ENCODE measurements around the gene ADAM8.

ADAM8 gene

GRCh38 chr10:133307776-133308420 is 31.2 kb upstream of the ADAM8 start:
- peaks cover 24% of the 10 kb centered on the region for H3K36me3 ChIP-seq (ENCODE audit: control insufficient read depth, insufficient read depth, low read length, severe bottlenecking)
- peaks cover 16% of the 10 kb centered on the region for H3K4me1 ChIP-seq (ENCODE audit: control insufficient read depth, insufficient read depth, low read length)
- H3K9me3 ChIP-seq (ENCODE audit: control insufficient read depth, low read length), result no peaks in the 10 kb centered on the region
- H3K27me3 ChIP-seq (replicated peaks; ENCODE audit: control insufficient read depth, insufficient read depth, low read length), result no peaks in the 10 kb centered on the region
- peak; percentile 75 for DNase-seq (ENCODE audit: low read depth)
- peak overlapping the region; percentile 97 for H3K4me3 ChIP-seq (ENCODE audit: low read length)
- H3K9ac ChIP-seq (ENCODE audit: low read length), result peak overlapping the region; percentile 94

GRCh38 chr10:133306941-133307379 is 30.3 kb upstream of the ADAM8 start:
- Histone ChIP-seq H3K9ac (ENCODE audit: low read length) (peak overlapping the region; percentile 94), H3K4me1 (ENCODE audit: control insufficient read depth, insufficient read depth, low read length) (peaks cover 16% of the 10 kb centered on the region), H3K36me3 (ENCODE audit: control insufficient read depth, insufficient read depth, low read length, severe bottlenecking) (peaks cover 24% of the 10 kb centered on the region), H3K27me3 (replicated peaks; ENCODE audit: control insufficient read depth, insufficient read depth, low read length) (no peaks in the 10 kb centered on the region), H3K9me3 (ENCODE audit: control insufficient read depth, low read length) (no peaks in the 10 kb centered on the region), H3K4me3 (ENCODE audit: low read length) (peak overlapping the region; percentile 97)
- no peak for DNase-seq (ENCODE audit: low read depth)

- no peaks in the 10 kb centered on the region for H3K27me3 ChIP-seq (replicated peaks; ENCODE audit: control insufficient read depth, insufficient read depth, low read length)
- H3K36me3 ChIP-seq (ENCODE audit: control insufficient read depth, insufficient read depth, low read length, severe bottlenecking), result peaks cover 18% of the 10 kb centered on the region
- H3K9ac ChIP-seq (ENCODE audit: low read length), result no peak overlapping the region
- H3K9me3 ChIP-seq (ENCODE audit: control insufficient read depth, low read length), result no peaks in the 10 kb centered on the region
- DNase-seq (ENCODE audit: low read depth), result no peak
- peaks cover 16% of the 10 kb centered on the region for H3K4me1 ChIP-seq (ENCODE audit: control insufficient read depth, insufficient read depth, low read length)
- H3K4me3 ChIP-seq (ENCODE audit: low read length), result no peak overlapping the region
These were observed 29.4 kb upstream of the ADAM8 start for GRCh38 chr10:133306097-133306476.

GRCh38 chr10:133303206-133303605 is 26.5 kb upstream of the ADAM8 start:
- Histone ChIP-seq H3K36me3 (ENCODE audit: control insufficient read depth, insufficient read depth, low read length, severe bottlenecking) (peaks cover 37% of the 10 kb centered on the region), H3K4me1 (ENCODE audit: control insufficient read depth, insufficient read depth, low read length) (peaks cover 16% of the 10 kb centered on the region), H3K9ac (ENCODE audit: low read length) (no peak overlapping the region), H3K9me3 (ENCODE audit: control insufficient read depth, low read length) (no peaks in the 10 kb centered on the region), H3K27me3 (replicated peaks; ENCODE audit: control insufficient read depth, insufficient read depth, low read length) (no peaks in the 10 kb centered on the region), H3K4me3 (ENCODE audit: low read length) (no peak overlapping the region)
- DNase-seq (ENCODE audit: low read depth), result no peak

GRCh38 chr10:133302230-133302629 is 25.6 kb upstream of the ADAM8 start:
- no peak for DNase-seq (ENCODE audit: low read depth)
- no peak overlapping the region for H3K9ac ChIP-seq (ENCODE audit: low read length)
- H3K9me3 ChIP-seq (ENCODE audit: control insufficient read depth, low read length), result no peaks in the 10 kb centered on the region
- peaks cover 47% of the 10 kb centered on the region for H3K36me3 ChIP-seq (ENCODE audit: control insufficient read depth, insufficient read depth, low read length, severe bottlenecking)
- no peak overlapping the region for H3K4me3 ChIP-seq (ENCODE audit: low read length)
- H3K4me1 ChIP-seq (ENCODE audit: control insufficient read depth, insufficient read depth, low read length), result peaks cover 8% of the 10 kb centered on the region
- no peaks in the 10 kb centered on the region for H3K27me3 ChIP-seq (replicated peaks; ENCODE audit: control insufficient read depth, insufficient read depth, low read length)

GRCh38 chr10:133299738-133300137 is 23.1 kb upstream of the ADAM8 start:
- DNase-seq (ENCODE audit: low read depth), result no peak
- H3K9me3 ChIP-seq (ENCODE audit: control insufficient read depth, low read length), result no peaks in the 10 kb centered on the region
- H3K27me3 ChIP-seq (replicated peaks; ENCODE audit: control insufficient read depth, insufficient read depth, low read length), result no peaks in the 10 kb centered on the region
- no peak overlapping the region for H3K9ac ChIP-seq (ENCODE audit: low read length)
- H3K36me3 ChIP-seq (ENCODE audit: control insufficient read depth, insufficient read depth, low read length, severe bottlenecking), result peaks cover 67% of the 10 kb centered on the region
- H3K4me3 ChIP-seq (ENCODE audit: low read length), result no peak overlapping the region
- peaks cover 3% of the 10 kb centered on the region for H3K4me1 ChIP-seq (ENCODE audit: control insufficient read depth, insufficient read depth, low read length)

- H3K4me3 ChIP-seq (ENCODE audit: low read length), result no peak overlapping the region
- H3K9me3 ChIP-seq (ENCODE audit: control insufficient read depth, low read length), result no peaks in the 10 kb centered on the region
- peaks cover 72% of the 10 kb centered on the region for H3K36me3 ChIP-seq (ENCODE audit: control insufficient read depth, insufficient read depth, low read length, severe bottlenecking)
- no peak overlapping the region for H3K9ac ChIP-seq (ENCODE audit: low read length)
- H3K27me3 ChIP-seq (replicated peaks; ENCODE audit: control insufficient read depth, insufficient read depth, low read length), result no peaks in the 10 kb centered on the region
- no peak for DNase-seq (ENCODE audit: low read depth)
- peaks cover 3% of the 10 kb centered on the region for H3K4me1 ChIP-seq (ENCODE audit: control insufficient read depth, insufficient read depth, low read length)
These were observed 22.6 kb upstream of the ADAM8 start for GRCh38 chr10:133299224-133299623.

GRCh38 chr10:133298466-133298865 is 21.8 kb upstream of the ADAM8 start:
- Histone ChIP-seq H3K4me3 (ENCODE audit: low read length) (no peak overlapping the region), H3K9me3 (ENCODE audit: control insufficient read depth, low read length) (no peaks in the 10 kb centered on the region), H3K9ac (ENCODE audit: low read length) (no peak overlapping the region), H3K36me3 (ENCODE audit: control insufficient read depth, insufficient read depth, low read length, severe bottlenecking) (peaks cover 74% of the 10 kb centered on the region), H3K27me3 (replicated peaks; ENCODE audit: control insufficient read depth, insufficient read depth, low read length) (no peaks in the 10 kb centered on the region), H3K4me1 (ENCODE audit: control insufficient read depth, insufficient read depth, low read length) (no peaks in the 10 kb centered on the region)
- DNase-seq (ENCODE audit: low read depth), result no peak

GRCh38 chr10:133297504-133297903 is 20.8 kb upstream of the ADAM8 start:
- Histone ChIP-seq H3K9ac (ENCODE audit: low read length) (no peak overlapping the region), H3K9me3 (ENCODE audit: control insufficient read depth, low read length) (no peaks in the 10 kb centered on the region), H3K4me1 (ENCODE audit: control insufficient read depth, insufficient read depth, low read length) (peaks cover 5% of the 10 kb centered on the region), H3K36me3 (ENCODE audit: control insufficient read depth, insufficient read depth, low read length, severe bottlenecking) (peaks cover 78% of the 10 kb centered on the region), H3K4me3 (ENCODE audit: low read length) (no peak overlapping the region), H3K27me3 (replicated peaks; ENCODE audit: control insufficient read depth, insufficient read depth, low read length) (no peaks in the 10 kb centered on the region)
- no peak for DNase-seq (ENCODE audit: low read depth)

- DNase-seq (ENCODE audit: low read depth), result no peak
- Histone ChIP-seq H3K9me3 (ENCODE audit: control insufficient read depth, low read length) (no peaks in the 10 kb centered on the region), H3K36me3 (ENCODE audit: control insufficient read depth, insufficient read depth, low read length, severe bottlenecking) (peaks cover 77% of the 10 kb centered on the region), H3K4me3 (ENCODE audit: low read length) (no peak overlapping the region), H3K27me3 (replicated peaks; ENCODE audit: control insufficient read depth, insufficient read depth, low read length) (no peaks in the 10 kb centered on the region), H3K9ac (ENCODE audit: low read length) (no peak overlapping the region), H3K4me1 (ENCODE audit: control insufficient read depth, insufficient read depth, low read length) (peaks cover 5% of the 10 kb centered on the region)
These were observed 19.0 kb upstream of the ADAM8 start for GRCh38 chr10:133295426-133296320.

- DNase-seq (ENCODE audit: low read depth), result no peak
- Histone ChIP-seq H3K36me3 (ENCODE audit: control insufficient read depth, insufficient read depth, low read length, severe bottlenecking) (peaks cover 76% of the 10 kb centered on the region), H3K9me3 (ENCODE audit: control insufficient read depth, low read length) (no peaks in the 10 kb centered on the region), H3K4me1 (ENCODE audit: control insufficient read depth, insufficient read depth, low read length) (peaks cover 5% of the 10 kb centered on the region), H3K9ac (ENCODE audit: low read length) (no peak overlapping the region), H3K4me3 (ENCODE audit: low read length) (no peak overlapping the region), H3K27me3 (replicated peaks; ENCODE audit: control insufficient read depth, insufficient read depth, low read length) (no peaks in the 10 kb centered on the region)
These were observed 17.5 kb upstream of the ADAM8 start for GRCh38 chr10:133294189-133294588.

Measured in adipocyte (in vitro differentiated cells).